A673 (cell line): ENCODE data around the gene KATNAL1.

Experiments used
- EZH2 ChIP-seq: fragments of 200-600 bp; sonication (generic); IDR thresholded peaks from 2 replicates; pipeline ENCODE4 v1.6.1; 2017; ENCODE audit warnings: borderline replicate concordance, low read depth, mild to moderate bottlenecking, mixed read lengths, antibody characterized with exemption, low read length; ENCODE audit not compliant: poor library complexity, severe bottlenecking
- TF ChIP-seq, protein P1 (sequence below): fragments of 300-800, 200-600 bp; sonication (generic); conservative IDR thresholded peaks from 2 replicates; pipeline ENCODE4 v1.5.1; 2017; ENCODE audit warnings: low read depth, mild to moderate bottlenecking, antibody characterized with exemption, low read length, moderate library complexity, mixed read lengths

DNA sequence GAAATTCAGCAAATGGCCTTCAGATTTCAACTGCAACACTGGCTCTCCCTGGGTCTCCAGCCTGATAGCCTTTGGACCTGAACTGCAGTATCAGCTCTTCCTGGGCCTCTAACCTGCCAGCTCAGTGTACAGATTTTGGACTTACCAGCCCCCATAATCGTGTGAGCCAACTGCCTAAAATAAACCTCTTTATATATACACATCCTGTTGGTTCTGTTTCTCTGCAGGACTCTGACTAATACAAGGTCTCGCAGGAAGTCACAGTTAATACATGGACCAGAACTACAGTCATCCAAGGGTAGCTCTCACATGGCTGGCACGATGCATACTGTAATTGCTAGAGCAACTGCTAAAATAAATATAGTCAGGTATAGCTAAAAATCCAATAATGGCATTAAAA lies 85.1 kb downstream of the KATNAL1 start:
- no peak for TF ChIP-seq EZH2
- TF ChIP-seq, protein P1, sequence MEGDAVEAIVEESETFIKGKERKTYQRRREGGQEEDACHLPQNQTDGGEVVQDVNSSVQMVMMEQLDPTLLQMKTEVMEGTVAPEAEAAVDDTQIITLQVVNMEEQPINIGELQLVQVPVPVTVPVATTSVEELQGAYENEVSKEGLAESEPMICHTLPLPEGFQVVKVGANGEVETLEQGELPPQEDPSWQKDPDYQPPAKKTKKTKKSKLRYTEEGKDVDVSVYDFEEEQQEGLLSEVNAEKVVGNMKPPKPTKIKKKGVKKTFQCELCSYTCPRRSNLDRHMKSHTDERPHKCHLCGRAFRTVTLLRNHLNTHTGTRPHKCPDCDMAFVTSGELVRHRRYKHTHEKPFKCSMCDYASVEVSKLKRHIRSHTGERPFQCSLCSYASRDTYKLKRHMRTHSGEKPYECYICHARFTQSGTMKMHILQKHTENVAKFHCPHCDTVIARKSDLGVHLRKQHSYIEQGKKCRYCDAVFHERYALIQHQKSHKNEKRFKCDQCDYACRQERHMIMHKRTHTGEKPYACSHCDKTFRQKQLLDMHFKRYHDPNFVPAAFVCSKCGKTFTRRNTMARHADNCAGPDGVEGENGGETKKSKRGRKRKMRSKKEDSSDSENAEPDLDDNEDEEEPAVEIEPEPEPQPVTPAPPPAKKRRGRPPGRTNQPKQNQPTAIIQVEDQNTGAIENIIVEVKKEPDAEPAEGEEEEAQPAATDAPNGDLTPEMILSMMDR, result no peak
